ENCODE data around the gene SCN1B. TPM values are rescaled to one million over a fixed set of nuclear protein-coding genes. Genes with fewer than 3 reads are reported as not detected.

SCN1B gene
- total RNA-seq, 4 donors from 2014 or later, result 0.60 to 14.2 (median 3.2) TPM

- in situ Hi-C loops (cut with MboI; ENCODE audit: low pct_ligation_motif_present in 1 of 4, low pct_unique_long_range_greater_than_20kb in 1 of 4, low sequenced_read_pairs in 3 of 4), result no loop called here
Observed at GRCh38 chr19:35059799-35060091, 29.5 kb downstream of the SCN1B start.

GRCh38 chr19:35060160-35060855, 30.0 kb downstream of the SCN1B start:
- intact Hi-C loops (cut with DNase I; ENCODE audit: low total_unique reads) (no loop called here), in situ Hi-C loops (cut with MboI; ENCODE audit: low pct_ligation_motif_present in 1 of 4, low pct_unique_long_range_greater_than_20kb in 1 of 4, low sequenced_read_pairs in 3 of 4) (no loop called here)
- Histone ChIP-seq H3K27ac (no peak overlapping the region), H3K4me3 (no peak overlapping the region), H3K4me1 (no peaks in the 10 kb centered on the region), H3K27me3 (peaks cover 10% of the 10 kb centered on the region), H3K36me3 (no peaks in the 10 kb centered on the region), H3K9me3 (no peaks in the 10 kb centered on the region)
- TF ChIP-seq CTCF (IDR thresholded peaks at IDR 0.05) (no peak), POLR2A (IDR thresholded peaks at IDR 0.05) (no peak), EP300 (IDR thresholded peaks at IDR 0.05; ENCODE audit: low read depth) (no peak), POLR2AphosphoS5 (IDR thresholded peaks at IDR 0.05) (no peak)
- DNase-seq, result no peak
- 82% methylated on average over 24 of the region's 29 CpGs; no CpG with 5 or more reads in 1 of the 2 donors for WGBS, 2 donors (ENCODE audit: low coverage in 1 of 2)

More at GRCh38 chr19:35059799-35060091, 29.5 kb downstream of the SCN1B start:
- Histone ChIP-seq H3K4me3 (no peak overlapping the region), H3K4me1 (no peaks in the 10 kb centered on the region), H3K27ac (no peak overlapping the region), H3K36me3 (no peaks in the 10 kb centered on the region), H3K27me3 (peaks cover 10% of the 10 kb centered on the region), H3K9me3 (no peaks in the 10 kb centered on the region)
- intact Hi-C loops (cut with DNase I; ENCODE audit: low total_unique reads), result no loop called here
- WGBS, 2 donors (ENCODE audit: low coverage in 1 of 2), result 77% methylated on average over 15 of the region's 15 CpGs; no CpG with 5 or more reads in 1 of the 2 donors
- TF ChIP-seq EP300 (IDR thresholded peaks at IDR 0.05; ENCODE audit: low read depth) (no peak), CTCF (IDR thresholded peaks at IDR 0.05) (no peak), POLR2A (IDR thresholded peaks at IDR 0.05) (no peak), POLR2AphosphoS5 (IDR thresholded peaks at IDR 0.05) (no peak)
- no peak for DNase-seq

GRCh38 chr19:35061583-35062373, 31.5 kb downstream of the SCN1B start:
- no peaks in the 10 kb centered on the region for H3K9me3 ChIP-seq
- in situ Hi-C loops (cut with MboI; ENCODE audit: low pct_ligation_motif_present in 1 of 4, low pct_unique_long_range_greater_than_20kb in 1 of 4, low sequenced_read_pairs in 3 of 4) (no loop called here), intact Hi-C loops (cut with DNase I; ENCODE audit: low total_unique reads) (no loop called here)
- no peak overlapping the region for H3K4me3 ChIP-seq
- no peak for DNase-seq
- no peaks in the 10 kb centered on the region for H3K27me3 ChIP-seq
- 78 to 88% methylated on average over 6 to 7 of the region's 7 CpGs for WGBS, 2 donors (ENCODE audit: low coverage in 1 of 2)
- TF ChIP-seq POLR2A (IDR thresholded peaks at IDR 0.05), result no peak
- TF ChIP-seq CTCF (IDR thresholded peaks at IDR 0.05), result no peak
- no peak for TF ChIP-seq POLR2AphosphoS5 (IDR thresholded peaks at IDR 0.05)
- no peak for TF ChIP-seq EP300 (IDR thresholded peaks at IDR 0.05; ENCODE audit: low read depth)
- H3K4me1 ChIP-seq, result no peaks in the 10 kb centered on the region
- no peaks in the 10 kb centered on the region for H3K36me3 ChIP-seq
- H3K27ac ChIP-seq, result no peak overlapping the region

GRCh38 chr19:35062942-35063341, 32.7 kb downstream of the SCN1B start:
- Histone ChIP-seq H3K4me1 (peaks cover 0 to 7% (median 0%) of the 10 kb centered on the region in 4 donors), H3K27ac (no peak overlapping the region), H3K27me3 (no peaks in the 10 kb centered on the region), H3K9me3 (no peaks in the 10 kb centered on the region), H3K36me3 (no peaks in the 10 kb centered on the region), H3K4me3 (no peak overlapping the region)
- intact Hi-C loops (cut with DNase I; ENCODE audit: low total_unique reads) (no loop called here), in situ Hi-C loops (cut with MboI; ENCODE audit: low pct_ligation_motif_present in 1 of 4, low pct_unique_long_range_greater_than_20kb in 1 of 4, low sequenced_read_pairs in 3 of 4) (no loop called here)
- no peak for TF ChIP-seq CTCF (IDR thresholded peaks at IDR 0.05)
- no peak for TF ChIP-seq POLR2AphosphoS5 (IDR thresholded peaks at IDR 0.05)
- no peak for TF ChIP-seq EP300 (IDR thresholded peaks at IDR 0.05; ENCODE audit: low read depth)
- TF ChIP-seq POLR2A (IDR thresholded peaks at IDR 0.05), result no peak
- DNase-seq, result no peak
- 77 to 83% methylated on average over 3 to 7 of the region's 7 CpGs for WGBS, 2 donors (ENCODE audit: low coverage in 1 of 2)

All from transverse colon (tissue), 4 donors.